ENCODE measurements around the gene ADGRF4. TPM values are rescaled to one million over a fixed set of nuclear protein-coding genes. Genes with fewer than 3 reads are reported as not detected.

The ADGRF4 gene
- total RNA-seq, 1 donor = 0.43 TPM

DNA sequence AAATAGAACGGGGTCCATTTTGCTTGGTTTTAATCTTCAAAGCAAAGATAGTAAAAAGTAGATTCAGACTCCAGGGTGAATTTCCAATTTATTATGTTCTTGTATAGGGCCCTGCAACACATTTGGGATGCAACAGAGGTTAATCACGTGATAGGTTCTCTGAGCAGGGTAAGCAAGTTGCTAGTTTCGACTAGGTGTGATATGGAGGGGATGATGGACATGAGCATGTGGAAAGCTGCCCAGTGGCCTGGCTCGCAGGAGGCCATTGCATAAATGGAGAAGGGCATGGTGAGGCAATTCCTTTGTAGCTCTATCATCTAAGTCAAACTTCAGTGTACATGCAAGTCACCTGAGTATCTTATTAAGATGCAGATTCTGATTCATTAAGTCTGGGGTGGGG is 17.7 kb upstream of the ADGRF4 start:
- H3K4me3 ChIP-seq (ENCODE audit: low read depth, low read length) = no peak overlapping the region
- TF ChIP-seq, protein P1, sequence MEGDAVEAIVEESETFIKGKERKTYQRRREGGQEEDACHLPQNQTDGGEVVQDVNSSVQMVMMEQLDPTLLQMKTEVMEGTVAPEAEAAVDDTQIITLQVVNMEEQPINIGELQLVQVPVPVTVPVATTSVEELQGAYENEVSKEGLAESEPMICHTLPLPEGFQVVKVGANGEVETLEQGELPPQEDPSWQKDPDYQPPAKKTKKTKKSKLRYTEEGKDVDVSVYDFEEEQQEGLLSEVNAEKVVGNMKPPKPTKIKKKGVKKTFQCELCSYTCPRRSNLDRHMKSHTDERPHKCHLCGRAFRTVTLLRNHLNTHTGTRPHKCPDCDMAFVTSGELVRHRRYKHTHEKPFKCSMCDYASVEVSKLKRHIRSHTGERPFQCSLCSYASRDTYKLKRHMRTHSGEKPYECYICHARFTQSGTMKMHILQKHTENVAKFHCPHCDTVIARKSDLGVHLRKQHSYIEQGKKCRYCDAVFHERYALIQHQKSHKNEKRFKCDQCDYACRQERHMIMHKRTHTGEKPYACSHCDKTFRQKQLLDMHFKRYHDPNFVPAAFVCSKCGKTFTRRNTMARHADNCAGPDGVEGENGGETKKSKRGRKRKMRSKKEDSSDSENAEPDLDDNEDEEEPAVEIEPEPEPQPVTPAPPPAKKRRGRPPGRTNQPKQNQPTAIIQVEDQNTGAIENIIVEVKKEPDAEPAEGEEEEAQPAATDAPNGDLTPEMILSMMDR (IDR thresholded peaks at IDR 0.05; ENCODE audit: insufficient read depth, low read depth, low read length) = no peak
- no peak for DNase-seq (ENCODE audit: low read depth)

DNA sequence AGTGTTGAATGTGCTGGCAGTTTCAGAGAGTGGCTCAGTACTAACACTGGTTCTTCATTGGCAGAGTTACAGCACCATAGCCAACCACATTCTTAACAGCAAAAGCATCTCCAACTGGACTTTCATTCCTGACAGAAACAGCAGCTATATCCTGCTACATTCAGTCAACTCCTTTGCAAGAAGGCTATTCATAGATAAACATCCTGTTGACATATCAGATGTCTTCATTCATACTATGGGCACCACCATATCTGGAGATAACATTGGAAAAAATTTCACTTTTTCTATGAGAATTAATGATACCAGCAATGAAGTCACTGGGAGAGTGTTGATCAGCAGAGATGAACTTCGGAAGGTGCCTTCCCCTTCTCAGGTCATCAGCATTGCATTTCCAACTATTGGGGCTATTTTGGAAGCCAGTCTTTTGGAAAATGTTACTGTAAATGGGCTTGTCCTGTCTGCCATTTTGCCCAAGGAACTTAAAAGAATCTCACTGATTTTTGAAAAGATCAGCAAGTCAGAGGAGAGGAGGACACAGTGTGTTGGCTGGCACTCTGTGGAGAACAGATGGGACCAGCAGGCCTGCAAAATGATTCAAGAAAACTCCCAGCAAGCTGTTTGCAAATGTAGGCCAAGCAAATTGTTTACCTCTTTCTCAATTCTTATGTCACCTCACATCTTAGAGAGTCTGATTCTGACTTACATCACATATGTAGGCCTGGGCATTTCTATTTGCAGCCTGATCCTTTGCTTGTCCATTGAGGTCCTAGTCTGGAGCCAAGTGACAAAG is 17.0 kb upstream of the ADGRF4 start:
- DNase-seq (ENCODE audit: low read depth) = no peak
- TF ChIP-seq, protein P1 (IDR thresholded peaks at IDR 0.05; ENCODE audit: insufficient read depth, low read depth, low read length) = no peak
- no peak overlapping the region for H3K4me3 ChIP-seq (ENCODE audit: low read depth, low read length)

DNA sequence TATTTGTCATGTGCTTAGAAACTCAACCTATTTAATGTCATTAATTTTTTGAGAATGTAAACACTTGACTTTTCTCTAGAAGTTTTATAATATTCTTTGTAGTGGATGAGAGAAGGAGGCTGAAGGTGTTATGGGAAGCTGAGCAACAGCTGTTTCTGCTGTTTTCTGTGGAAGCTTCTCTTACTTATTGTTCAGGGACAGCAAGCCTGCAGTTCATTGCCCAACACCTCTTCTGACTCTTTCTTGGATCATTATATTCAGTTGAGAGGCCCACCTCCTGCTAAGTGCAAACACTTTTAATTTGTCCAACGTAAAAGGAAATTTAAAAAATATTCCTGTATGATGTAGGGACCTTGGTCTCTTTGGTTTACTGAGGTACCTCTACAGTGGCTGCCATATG is 12.0 kb upstream of the ADGRF4 start:
- DNase-seq (ENCODE audit: low read depth) = no peak
- H3K4me3 ChIP-seq (ENCODE audit: low read depth, low read length) = no peak overlapping the region
- TF ChIP-seq, protein P1 (IDR thresholded peaks at IDR 0.05; ENCODE audit: insufficient read depth, low read depth, low read length) = no peak

DNA sequence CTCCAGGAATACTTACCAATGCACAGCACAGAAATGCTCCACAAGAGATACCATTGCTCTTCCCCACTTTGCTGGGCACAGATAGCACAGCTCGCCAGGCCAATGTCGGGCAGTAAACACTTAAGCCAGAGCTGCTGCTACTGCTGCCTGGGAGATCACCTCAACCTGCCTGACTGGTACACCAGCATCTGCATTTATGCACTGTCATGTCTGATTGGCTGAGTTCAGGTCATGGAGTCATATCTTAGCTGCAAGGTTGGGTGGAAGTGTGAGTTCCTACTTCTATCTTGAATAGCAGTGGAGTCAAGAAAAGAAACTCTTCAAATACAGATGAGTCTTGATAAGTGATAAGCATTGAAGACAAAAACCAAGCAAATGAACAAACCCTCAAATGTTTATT is 10.9 kb upstream of the ADGRF4 start:
- H3K4me3 ChIP-seq (ENCODE audit: low read depth, low read length) = no peak overlapping the region
- DNase-seq (ENCODE audit: low read depth) = no peak
- TF ChIP-seq, protein P1 (IDR thresholded peaks at IDR 0.05; ENCODE audit: insufficient read depth, low read depth, low read length) = no peak

DNA sequence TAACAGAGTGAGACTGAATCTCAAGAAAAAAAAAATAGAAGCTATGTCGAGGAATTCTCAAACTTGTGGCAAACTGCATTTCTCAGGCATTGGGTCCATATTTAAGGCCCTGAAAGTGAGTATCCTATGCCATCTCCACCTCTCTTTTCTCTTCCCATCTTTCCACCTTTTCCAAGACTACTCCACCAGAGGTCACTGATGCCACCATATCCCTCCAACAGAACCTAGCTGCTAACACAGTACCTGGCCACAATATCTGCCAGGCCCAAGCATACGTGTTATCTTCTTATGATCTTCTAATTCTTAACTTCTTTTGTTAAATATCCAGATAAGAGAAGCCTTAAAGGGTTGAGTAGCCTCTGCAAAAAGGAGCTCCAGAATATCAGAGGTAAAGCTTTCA is 8.2 kb upstream of the ADGRF4 start:
- TF ChIP-seq, protein P1 (IDR thresholded peaks at IDR 0.05; ENCODE audit: insufficient read depth, low read depth, low read length) = no peak
- DNase-seq (ENCODE audit: low read depth) = no peak
- H3K4me3 ChIP-seq (ENCODE audit: low read depth, low read length) = no peak overlapping the region

DNA sequence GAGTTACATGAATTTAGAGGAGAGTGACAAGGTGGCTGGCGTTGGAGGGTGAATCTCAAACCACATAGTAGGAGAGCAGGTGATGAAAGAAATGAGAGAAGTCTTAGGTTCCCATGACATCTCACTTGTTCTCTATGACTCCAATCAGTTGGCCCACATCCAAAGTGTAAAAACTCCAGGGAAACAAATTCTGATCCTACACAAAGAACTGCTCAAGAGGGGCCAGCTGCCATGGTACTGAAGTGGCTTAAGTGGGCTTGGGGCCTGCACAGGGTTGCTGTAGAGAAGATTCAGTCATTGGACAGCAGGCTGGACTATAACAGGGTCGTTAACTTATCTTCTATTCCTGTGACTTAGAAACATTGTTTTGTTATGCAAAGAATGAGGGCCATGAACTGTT is 7.6 kb upstream of the ADGRF4 start:
- no peak for DNase-seq (ENCODE audit: low read depth)
- no peak overlapping the region for H3K4me3 ChIP-seq (ENCODE audit: low read depth, low read length)
- TF ChIP-seq, protein P1 (IDR thresholded peaks at IDR 0.05; ENCODE audit: insufficient read depth, low read depth, low read length) = no peak

DNA sequence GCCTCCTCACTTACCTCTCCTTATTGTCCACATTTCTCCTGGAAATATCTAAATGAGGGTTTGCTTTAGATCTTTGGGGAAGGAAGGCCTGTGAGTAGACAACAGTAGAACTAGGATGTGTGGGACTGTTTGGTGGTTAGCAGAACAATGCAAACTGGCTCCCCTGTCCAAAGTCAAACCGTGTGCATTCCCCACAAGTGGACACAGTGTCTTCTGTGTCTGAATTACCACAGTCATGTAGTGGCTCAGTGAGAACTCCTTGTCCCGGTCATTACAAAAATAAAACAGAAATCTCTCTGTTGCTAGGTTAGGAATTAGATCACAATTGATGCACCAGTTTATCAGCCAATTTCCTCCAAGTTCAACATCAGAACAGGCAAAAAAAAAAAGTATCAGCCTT is 455 bp upstream of the ADGRF4 start:
- TF ChIP-seq, protein P1 (IDR thresholded peaks at IDR 0.05; ENCODE audit: insufficient read depth, low read depth, low read length) = no peak
- no peak for DNase-seq (ENCODE audit: low read depth)
- H3K4me3 ChIP-seq (ENCODE audit: low read depth, low read length) = no peak overlapping the region
